Neuronal stem cell (in vitro differentiated cells): ENCODE results near the gene TYMP.

ENCODE experiments used
- DNase-seq: peaks from one replicate; pipeline ENCODE4 v3.0.0-alpha.2; 2013; ENCODE audit warnings: low spot score
- H2AFZ ChIP-seq: one replicate; pipeline ENCODE4 v1.6.1; 2013; ENCODE audit warnings: mild to moderate bottlenecking, low read length, inconsistent platforms
- H2AK5ac ChIP-seq: 2 replicates; pipeline ENCODE4 v1.6.1; 2013; ENCODE audit warnings: low read depth, mild to moderate bottlenecking, inconsistent platforms, low read length, moderate library complexity, mixed read lengths
- H2BK120ac ChIP-seq: 2 replicates; pipeline ENCODE4 v1.6.1; 2013; ENCODE audit warnings: low read depth, mild to moderate bottlenecking, inconsistent platforms, low read length, moderate library complexity, mixed read lengths
- H2BK12ac ChIP-seq: one replicate; pipeline ENCODE4 v1.6.1; 2013; ENCODE audit warnings: low read length, inconsistent platforms
- H2BK15ac ChIP-seq: 2 replicates; pipeline ENCODE4 v1.6.1; 2013; ENCODE audit warnings: mild to moderate bottlenecking, low read length, inconsistent platforms, mixed read lengths
- H2BK5ac ChIP-seq: one replicate; pipeline ENCODE4 v1.6.1; 2013; ENCODE audit warnings: inconsistent platforms, mild to moderate bottlenecking, low read length, moderate library complexity
- H3K14ac ChIP-seq: one replicate; pipeline ENCODE4 v1.6.1; 2013; ENCODE audit warnings: low read length, inconsistent platforms
- H3K18ac ChIP-seq: 2 replicates; pipeline ENCODE4 v1.6.1; 2013; ENCODE audit warnings: low read length, inconsistent platforms
- H3K23ac ChIP-seq: 2 replicates; pipeline ENCODE4 v1.6.1; 2013; ENCODE audit warnings: low read depth, mild to moderate bottlenecking, mixed read lengths, low read length, inconsistent platforms; ENCODE audit not compliant: poor library complexity
- H3K27ac ChIP-seq: replicated peaks from 3 replicates; pipeline ENCODE4 v1.5.1; 2013; ENCODE audit warnings: low read length, inconsistent platforms
- H3K27me3 ChIP-seq, 3 experiments: 2 replicates each; pipeline ENCODE4 v1.6.1; 2013; ENCODE audit warnings: low read length in 3 of 3, mild to moderate bottlenecking in 2 of 3, inconsistent platforms in 1 of 3, low read depth in 1 of 3, mixed read lengths in 1 of 3, moderate library complexity in 1 of 3; ENCODE audit not compliant: control insufficient read depth in 3 of 3, insufficient read depth in 3 of 3
- H3K36me3 ChIP-seq, 2 donors: replicated peaks in 1 of 2; 2 replicates each; pipeline ENCODE4 v1.6.1; 2013; ENCODE audit warnings: low read length in 2 of 2; ENCODE audit not compliant: control insufficient read depth in 2 of 2, insufficient read depth in 2 of 2
- H3K4ac ChIP-seq: 2 replicates; pipeline ENCODE4 v1.6.1; 2013; ENCODE audit warnings: inconsistent platforms, mild to moderate bottlenecking, low read length, moderate library complexity
- H3K4me1 ChIP-seq, 2 donors: 1 replicate in 1 of 2; 2 replicates in 1 of 2; pipeline ENCODE4 v1.6.1; 2013; ENCODE audit warnings: low read length in 2 of 2, low read depth in 1 of 2; ENCODE audit not compliant: control insufficient read depth in 2 of 2, insufficient read depth in 1 of 2
- H3K4me2 ChIP-seq: one replicate; pipeline ENCODE4 v1.6.1; 2013; ENCODE audit warnings: mild to moderate bottlenecking, low read length, inconsistent platforms; ENCODE audit not compliant: insufficient read depth, poor library complexity, severe bottlenecking
- H3K4me3 ChIP-seq, 2 donors: 2 replicates each; pipeline ENCODE4 v1.5.1; 2013; ENCODE audit warnings: low read length in 2 of 2, mild to moderate bottlenecking in 2 of 2, inconsistent platforms in 1 of 2, moderate library complexity in 1 of 2
- H3K79me1 ChIP-seq: one replicate; pipeline ENCODE4 v1.6.1; 2013; ENCODE audit warnings: low read depth, mild to moderate bottlenecking, inconsistent platforms, low read length, moderate library complexity
- H3K9ac ChIP-seq: one replicate; pipeline ENCODE4 v1.6.1; 2013; ENCODE audit warnings: mild to moderate bottlenecking, low read depth, low read length, inconsistent platforms; ENCODE audit not compliant: poor library complexity
- H3K9me3 ChIP-seq, 2 donors: replicated peaks in 1 of 2; 2 replicates each; pipeline versions ENCODE3 to v1.6.1; 2013; ENCODE audit warnings: low read length in 2 of 2, mild to moderate bottlenecking in 2 of 2, inconsistent platforms in 1 of 2, low read depth in 1 of 2, mixed read lengths in 1 of 2, moderate library complexity in 1 of 2; ENCODE audit not compliant: control insufficient read depth in 2 of 2, insufficient read depth in 1 of 2
- H4K8ac ChIP-seq: one replicate; pipeline ENCODE4 v1.6.1; 2013; ENCODE audit warnings: low read depth, mild to moderate bottlenecking, inconsistent platforms, low read length, moderate library complexity
- H4K91ac ChIP-seq: one replicate; pipeline ENCODE4 v1.6.1; 2013; ENCODE audit warnings: low read length, low read depth, mild to moderate bottlenecking, inconsistent platforms; ENCODE audit not compliant: poor library complexity
- WGBS, 2 donors: extraction: QIAGEN DNeasy Blood & Tissue Kit; methylation state at CpG; one replicate each; pipeline ENCODE4 v1.1.7; 2013; ENCODE audit warnings: missing lambda C conversion rate in 2 of 2, mixed read lengths in 1 of 2; ENCODE audit not compliant: insufficient read length in 2 of 2, insufficient replicate concordance in 1 of 2; ENCODE audit errors: extremely low coverage in 2 of 2; 5-methylcytosine and 5-hydroxymethylcytosine counted together

TYMP gene

GRCh38 chr22:50481045-50481439 is 48.8 kb downstream of the TYMP start:
- no peak overlapping the region for H2BK15ac ChIP-seq
- H4K91ac ChIP-seq = no peak overlapping the region
- H3K18ac ChIP-seq = peak overlapping the region; percentile 94
- H3K27me3 ChIP-seq = peaks cover 3 to 57% (median 16%) of the 10 kb centered on the region in 3 experiments
- H3K4ac ChIP-seq = no peak overlapping the region
- H2BK120ac ChIP-seq = no peak overlapping the region
- no peaks in the 10 kb centered on the region for H3K36me3 ChIP-seq
- H3K14ac ChIP-seq = peak overlapping the region; percentile 21
- H3K27ac ChIP-seq = no peak overlapping the region
- peak overlapping the region; percentile 55 for H3K23ac ChIP-seq
- no peak overlapping the region for H2BK5ac ChIP-seq
- H2AK5ac ChIP-seq = no peak overlapping the region
- no peak for DNase-seq
- WGBS, 2 donors = no CpG with 5 or more reads among the region's 45 CpGs
- H3K4me1 ChIP-seq = peaks cover 0 to 2% of the 10 kb centered on the region in 2 donors
- peak overlapping the region; percentile 12 to 79 for H3K4me3 ChIP-seq
- peaks cover 2 to 4% of the 10 kb centered on the region in 2 donors for H3K9me3 ChIP-seq
- peak overlapping the region; percentile 17 for H4K8ac ChIP-seq
- peak overlapping the region; percentile 73 for H2AFZ ChIP-seq
- no peak overlapping the region for H3K9ac ChIP-seq
- no peak overlapping the region for H2BK12ac ChIP-seq
- H3K4me2 ChIP-seq = peak overlapping the region; percentile 57
- H3K79me1 ChIP-seq = peaks cover 4% of the 10 kb centered on the region

- Histone ChIP-seq H3K27me3 (peaks cover 3 to 50% (median 16%) of the 10 kb centered on the region in 3 experiments), H3K18ac (no peak overlapping the region), H4K8ac (no peak overlapping the region), H3K79me1 (peaks cover 4% of the 10 kb centered on the region), H3K4me1 (peaks cover 4 to 6% of the 10 kb centered on the region in 2 donors), H2AFZ (no peak overlapping the region), H3K23ac (no peak overlapping the region), H4K91ac (no peak overlapping the region), H3K9me3 (peaks cover 2 to 4% of the 10 kb centered on the region in 2 donors), H2AK5ac (no peak overlapping the region), H2BK5ac (no peak overlapping the region), H3K36me3 (no peaks in the 10 kb centered on the region), H3K4ac (no peak overlapping the region), H2BK12ac (no peak overlapping the region), H3K9ac (no peak overlapping the region), H3K27ac (no peak overlapping the region), H2BK15ac (no peak overlapping the region), H2BK120ac (no peak overlapping the region), H3K4me2 (no peak overlapping the region), H3K14ac (peak overlapping the region; percentile 89), H3K4me3 (no peak overlapping the region)
- no peak for DNase-seq
- no CpG with 5 or more reads among the region's 11 CpGs for WGBS, 2 donors
These were observed 50.1 kb downstream of the TYMP start for GRCh38 chr22:50479721-50480120.

- Histone ChIP-seq H2BK12ac (peak overlapping the region; percentile 58), H2BK5ac (no peak overlapping the region), H2AFZ (no peak overlapping the region), H3K4me2 (no peak overlapping the region), H3K4me3 (no peak overlapping the region), H4K91ac (no peak overlapping the region), H3K9ac (no peak overlapping the region), H3K4me1 (peaks cover 10 to 14% of the 10 kb centered on the region in 2 donors), H2AK5ac (peak overlapping the region; percentile 56), H3K18ac (no peak overlapping the region), H3K23ac (peak overlapping the region; percentile 91), H2BK120ac (no peak overlapping the region), H4K8ac (no peak overlapping the region), H3K14ac (no peak overlapping the region), H3K36me3 (peaks cover 0 to 7% of the 10 kb centered on the region in 2 donors), H3K79me1 (peaks cover 16% of the 10 kb centered on the region), H3K4ac (no peak overlapping the region), H2BK15ac (peak overlapping the region; percentile 37), H3K27ac (no peak overlapping the region), H3K27me3 (peaks cover 3 to 34% (median 16%) of the 10 kb centered on the region in 3 experiments), H3K9me3 (peaks cover 2 to 4% of the 10 kb centered on the region in 2 donors)
- WGBS, 2 donors = no CpG with 5 or more reads among the region's 12 CpGs
- no peak for DNase-seq
These were observed 51.9 kb downstream of the TYMP start for GRCh38 chr22:50477923-50478322.

- Histone ChIP-seq H4K8ac (no peak overlapping the region), H3K79me1 (peaks cover 24% of the 10 kb centered on the region), H2BK12ac (no peak overlapping the region), H3K4me2 (no peak overlapping the region), H3K4ac (no peak overlapping the region), H2AFZ (peak overlapping the region; percentile 25), H3K27ac (no peak overlapping the region), H3K23ac (peak overlapping the region; percentile 43), H2BK5ac (no peak overlapping the region), H3K27me3 (peaks cover 3 to 23% (median 16%) of the 10 kb centered on the region in 3 experiments), H2BK120ac (peak overlapping the region; percentile 2), H2BK15ac (peak overlapping the region; percentile 75), H3K9ac (no peak overlapping the region), H2AK5ac (peak overlapping the region; percentile 74), H4K91ac (no peak overlapping the region), H3K4me1 (peaks cover 10 to 12% of the 10 kb centered on the region in 2 donors), H3K14ac (no peak overlapping the region), H3K4me3 (no peak overlapping the region), H3K9me3 (peaks cover 2 to 4% of the 10 kb centered on the region in 2 donors), H3K36me3 (peaks cover 0 to 17% of the 10 kb centered on the region in 2 donors), H3K18ac (no peak overlapping the region)
- no peak for DNase-seq
- no CpG with 5 or more reads among the region's 7 CpGs for WGBS, 2 donors
These were observed 52.9 kb downstream of the TYMP start for GRCh38 chr22:50476868-50477267.
